ENCODE measurements around the gene LBX2. TPM values are rescaled to one million over a fixed set of nuclear protein-coding genes. Genes with fewer than 3 reads are reported as not detected.
A peak's percentile ranks its signal among the peaks of the same experiment; 100 is the strongest.

The LBX2 gene
- total RNA-seq, 4 donors from 2014 or later: 0.32 to 1.7 (median 0.84) TPM

GRCh38 chr2:74522516-74522915 is 23.1 kb upstream of the LBX2 start:
- Histone ChIP-seq H3K9me3 (no peaks in the 10 kb centered on the region), H3K4me3 (no peak overlapping the region), H3K4me1 (peaks cover 0 to 5% (median 1%) of the 10 kb centered on the region in 4 donors), H3K27me3 (peaks cover 0 to 41% (median 13%) of the 10 kb centered on the region in 4 donors), H3K36me3 (peaks cover 16 to 26% (median 22%) of the 10 kb centered on the region in 4 donors), H3K27ac (replicated peaks in 1 of 4) (no peak overlapping the region)
- TF ChIP-seq, protein P1, sequence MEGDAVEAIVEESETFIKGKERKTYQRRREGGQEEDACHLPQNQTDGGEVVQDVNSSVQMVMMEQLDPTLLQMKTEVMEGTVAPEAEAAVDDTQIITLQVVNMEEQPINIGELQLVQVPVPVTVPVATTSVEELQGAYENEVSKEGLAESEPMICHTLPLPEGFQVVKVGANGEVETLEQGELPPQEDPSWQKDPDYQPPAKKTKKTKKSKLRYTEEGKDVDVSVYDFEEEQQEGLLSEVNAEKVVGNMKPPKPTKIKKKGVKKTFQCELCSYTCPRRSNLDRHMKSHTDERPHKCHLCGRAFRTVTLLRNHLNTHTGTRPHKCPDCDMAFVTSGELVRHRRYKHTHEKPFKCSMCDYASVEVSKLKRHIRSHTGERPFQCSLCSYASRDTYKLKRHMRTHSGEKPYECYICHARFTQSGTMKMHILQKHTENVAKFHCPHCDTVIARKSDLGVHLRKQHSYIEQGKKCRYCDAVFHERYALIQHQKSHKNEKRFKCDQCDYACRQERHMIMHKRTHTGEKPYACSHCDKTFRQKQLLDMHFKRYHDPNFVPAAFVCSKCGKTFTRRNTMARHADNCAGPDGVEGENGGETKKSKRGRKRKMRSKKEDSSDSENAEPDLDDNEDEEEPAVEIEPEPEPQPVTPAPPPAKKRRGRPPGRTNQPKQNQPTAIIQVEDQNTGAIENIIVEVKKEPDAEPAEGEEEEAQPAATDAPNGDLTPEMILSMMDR (IDR thresholded peaks at IDR 0.05): no peak
- TF ChIP-seq EP300 (IDR thresholded peaks at IDR 0.05) (no peak), POLR2A (IDR thresholded peaks at IDR 0.05; ENCODE audit: low read depth) (no peak), POLR2AphosphoS5 (IDR thresholded peaks at IDR 0.05) (no peak)
- intact Hi-C loops (cut with DNase I): no loop called here
- DNase-seq (ENCODE audit: extremely low spot score): no peak
- 81% methylated on average over 3 of the region's 3 CpGs for WGBS

GRCh38 chr2:74516650-74517049 is 17.2 kb upstream of the LBX2 start:
- Histone ChIP-seq H3K36me3 (no peaks in the 10 kb centered on the region), H3K4me1 (peaks cover 29 to 32% (median 32%) of the 10 kb centered on the region in 4 donors), H3K9me3 (no peaks in the 10 kb centered on the region), H3K4me3 (peak overlapping the region in 3 of 4 donors; percentile 39 to 53 (median 44)), H3K27ac (replicated peaks in 1 of 4) (no peak overlapping the region), H3K27me3 (peaks cover 18 to 99% (median 63%) of the 10 kb centered on the region in 4 donors)
- WGBS: 72% methylated on average over 13 of the region's 13 CpGs
- intact Hi-C loops (cut with DNase I): no loop called here
- no peak for TF ChIP-seq POLR2AphosphoS5 (IDR thresholded peaks at IDR 0.05)
- no peak for TF ChIP-seq POLR2A (IDR thresholded peaks at IDR 0.05; ENCODE audit: low read depth)
- no peak for TF ChIP-seq EP300 (IDR thresholded peaks at IDR 0.05)
- TF ChIP-seq, protein P1 (IDR thresholded peaks at IDR 0.05): no peak
- no peak for DNase-seq (ENCODE audit: extremely low spot score)

GRCh38 chr2:74515981-74516633 is 16.7 kb upstream of the LBX2 start:
- Histone ChIP-seq H3K27me3 (peaks cover 18 to 100% (median 67%) of the 10 kb centered on the region in 4 donors), H3K9me3 (no peaks in the 10 kb centered on the region), H3K36me3 (no peaks in the 10 kb centered on the region), H3K4me3 (peak overlapping the region; percentile 36 to 53 (median 42)), H3K4me1 (peaks cover 29 to 32% (median 32%) of the 10 kb centered on the region in 4 donors), H3K27ac (replicated peaks in 1 of 4) (no peak overlapping the region)
- no peak for TF ChIP-seq POLR2AphosphoS5 (IDR thresholded peaks at IDR 0.05)
- no peak for TF ChIP-seq EP300 (IDR thresholded peaks at IDR 0.05)
- TF ChIP-seq, protein P1 (IDR thresholded peaks at IDR 0.05): no peak
- no peak for TF ChIP-seq POLR2A (IDR thresholded peaks at IDR 0.05; ENCODE audit: low read depth)
- intact Hi-C loops (cut with DNase I): no loop called here
- DNase-seq (ENCODE audit: extremely low spot score): no peak
- 17% methylated on average over 7 of the region's 72 CpGs for WGBS

DNA sequence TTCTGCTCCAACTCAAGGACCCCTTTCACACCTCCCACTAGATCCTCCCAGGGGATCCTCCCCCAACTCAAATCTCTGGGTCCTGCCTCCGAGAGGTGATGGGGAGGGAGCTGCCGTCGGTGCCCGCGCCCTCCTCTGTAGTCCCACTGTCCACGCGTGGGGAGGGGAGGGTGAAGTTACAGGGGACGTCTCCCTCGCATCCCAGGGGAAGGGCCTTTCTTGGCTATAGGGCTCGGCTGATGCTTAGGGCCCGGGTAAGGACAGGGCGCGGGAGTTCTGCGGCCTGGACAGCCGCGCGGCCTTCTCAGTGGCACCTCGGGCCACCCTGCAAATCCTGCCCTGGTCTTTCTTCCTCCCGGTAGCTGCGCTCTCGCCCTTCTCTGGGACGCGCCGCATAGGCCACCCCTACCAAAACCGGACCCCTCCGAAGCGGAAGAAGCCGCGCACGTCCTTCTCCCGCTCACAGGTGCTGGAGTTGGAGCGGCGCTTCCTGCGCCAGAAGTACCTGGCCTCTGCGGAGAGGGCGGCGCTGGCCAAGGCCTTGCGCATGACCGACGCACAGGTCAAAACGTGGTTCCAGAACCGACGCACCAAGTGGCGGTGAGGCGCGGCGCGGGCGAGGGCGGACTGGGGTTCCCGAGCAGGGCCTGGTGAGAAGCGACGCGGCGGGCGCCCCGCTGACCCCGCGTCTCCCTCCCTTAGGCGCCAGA is 16.0 kb upstream of the LBX2 start:
- H3K4me1 ChIP-seq: peaks cover 29 to 32% (median 32%) of the 10 kb centered on the region in 4 donors
- intact Hi-C loops (cut with DNase I): no loop called here
- TF ChIP-seq, protein P1 (IDR thresholded peaks at IDR 0.05): no peak
- TF ChIP-seq POLR2A (IDR thresholded peaks at IDR 0.05; ENCODE audit: low read depth): no peak
- no peak for TF ChIP-seq POLR2AphosphoS5 (IDR thresholded peaks at IDR 0.05)
- peaks cover 18 to 100% (median 72%) of the 10 kb centered on the region in 4 donors for H3K27me3 ChIP-seq
- no peak overlapping the region for H3K27ac ChIP-seq (replicated peaks in 1 of 4)
- no peaks in the 10 kb centered on the region for H3K36me3 ChIP-seq
- no peaks in the 10 kb centered on the region for H3K9me3 ChIP-seq
- DNase-seq (ENCODE audit: extremely low spot score): no peak
- 6% methylated on average over 24 of the region's 60 CpGs for WGBS
- peak overlapping the region; percentile 36 to 53 (median 42) for H3K4me3 ChIP-seq

Data from esophagus muscularis mucosa (tissue), 4 donors.